HG02973 (cell line): Measurements from ENCODE around the gene GET4.
"Not testable (repeated sequence)": the region's sequence is repeated elsewhere in the genome, so short reads cannot be mapped to it uniquely, and the experiment has no call there.

Experiments used
- ATAC-seq: cut with Tn5 transposase; IDR thresholded peaks from one replicate; pipeline ENCODE4 v1.9.1; 2021; ENCODE audit warnings: moderate library complexity; ENCODE audit not compliant: unreplicated experiment

The GET4 gene

GRCh38 chr7:898460-898854 is 22.1 kb downstream of the GET4 start:
- no peak for ATAC-seq

DNA sequence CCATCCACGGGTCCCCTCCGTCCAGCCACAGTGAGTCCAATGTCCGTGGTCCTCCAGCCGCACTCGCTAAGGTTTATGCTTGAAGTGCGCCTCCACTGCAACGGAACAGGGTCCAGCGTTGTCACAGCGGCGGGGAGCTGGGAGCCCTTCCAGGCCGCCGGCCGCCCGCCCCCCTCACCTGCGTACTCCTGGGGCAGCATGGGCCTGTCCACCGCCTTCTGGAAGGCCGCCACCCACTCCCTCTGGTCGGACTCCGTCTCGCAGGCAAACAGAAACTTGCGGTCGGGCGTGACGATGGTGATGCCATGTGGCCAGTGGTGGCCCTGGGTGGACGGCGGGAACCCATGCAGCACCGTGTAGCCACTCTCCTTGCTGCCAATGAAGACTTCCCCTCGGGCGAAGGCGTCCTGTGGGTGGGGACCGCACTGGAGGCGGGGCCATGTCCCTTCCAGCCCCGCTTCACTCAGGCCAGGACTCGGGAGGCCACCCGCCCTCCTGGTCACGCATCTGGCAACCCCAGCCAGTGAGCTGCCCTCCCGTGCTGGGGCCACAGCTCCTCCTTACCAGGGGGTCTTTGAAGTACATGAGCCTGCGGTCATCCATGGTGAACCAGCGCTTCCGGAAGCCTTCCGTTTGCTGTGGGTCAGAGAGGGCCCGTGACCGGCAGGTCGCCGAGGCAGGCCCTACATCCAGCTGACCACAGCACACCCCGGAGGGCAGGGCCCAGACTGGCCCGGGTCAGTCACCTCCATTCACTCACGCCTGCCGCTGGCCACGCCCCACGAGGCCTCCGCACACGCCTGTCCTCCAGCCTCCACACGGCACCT is 22.7 kb downstream of the GET4 start:
- ATAC-seq = no peak

DNA sequence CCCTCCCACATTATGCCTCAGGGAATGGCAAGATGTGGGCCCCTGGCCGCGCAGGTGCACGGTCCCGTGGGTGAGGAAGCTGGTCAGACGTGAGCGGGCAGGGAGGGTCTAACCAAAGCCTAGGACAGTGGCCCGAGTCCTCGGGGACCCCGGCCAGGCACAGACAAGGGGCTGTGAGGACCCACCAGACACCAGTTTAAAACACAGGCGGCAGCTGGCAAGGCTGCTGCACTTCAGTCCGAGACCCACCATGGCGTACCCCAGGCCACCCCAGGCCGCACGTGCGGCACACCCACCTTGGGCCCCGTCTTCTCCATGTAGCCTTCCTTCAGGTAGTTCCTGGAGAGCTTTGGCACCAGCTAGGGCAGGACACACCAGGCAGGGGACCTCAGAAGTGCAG is 23.5 kb downstream of the GET4 start:
- ATAC-seq = no peak

- ATAC-seq = no peak
Observed at GRCh38 chr7:900331-901040, 24.1 kb downstream of the GET4 start.

GRCh38 chr7:901041-901387 is 24.7 kb downstream of the GET4 start:
- no peak for ATAC-seq

DNA sequence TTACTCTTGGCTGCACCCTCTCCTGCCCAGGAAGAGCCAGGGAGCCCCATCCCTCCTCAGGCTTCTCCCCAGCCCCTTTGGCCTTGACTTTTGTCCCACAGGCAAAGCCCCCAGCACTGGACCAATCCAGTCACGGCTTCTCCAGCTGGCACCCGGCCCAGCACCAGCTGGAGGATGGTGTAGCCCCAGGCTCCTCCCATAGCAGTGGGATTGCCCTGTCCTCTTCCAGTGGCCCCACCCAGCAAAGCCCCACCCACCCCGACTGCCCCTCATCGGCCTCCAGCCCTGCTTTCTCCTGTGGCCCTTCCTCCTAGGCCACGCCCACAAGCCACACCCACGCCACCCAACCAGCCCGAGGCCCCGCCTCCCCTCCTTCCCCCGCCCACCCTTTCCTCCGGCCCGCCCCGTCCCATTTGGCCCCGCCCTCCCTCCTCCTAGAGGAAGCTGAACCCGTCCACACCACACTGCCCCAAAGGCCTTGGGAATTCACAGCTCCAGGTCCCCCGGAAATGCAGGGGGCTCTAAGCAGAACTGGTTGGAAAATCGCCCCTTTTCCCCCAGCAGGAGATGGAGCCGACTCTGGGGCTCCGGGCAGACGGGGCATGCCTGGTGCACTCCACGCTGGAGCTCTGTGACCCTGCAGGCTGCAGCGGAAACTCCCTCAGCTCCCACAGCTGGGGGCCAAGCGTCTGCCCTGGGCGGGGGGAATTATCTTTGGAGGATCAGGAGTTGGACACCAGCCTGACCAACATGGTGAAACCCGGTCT is 25.2 kb downstream of the GET4 start:
- ATAC-seq = no peak

DNA sequence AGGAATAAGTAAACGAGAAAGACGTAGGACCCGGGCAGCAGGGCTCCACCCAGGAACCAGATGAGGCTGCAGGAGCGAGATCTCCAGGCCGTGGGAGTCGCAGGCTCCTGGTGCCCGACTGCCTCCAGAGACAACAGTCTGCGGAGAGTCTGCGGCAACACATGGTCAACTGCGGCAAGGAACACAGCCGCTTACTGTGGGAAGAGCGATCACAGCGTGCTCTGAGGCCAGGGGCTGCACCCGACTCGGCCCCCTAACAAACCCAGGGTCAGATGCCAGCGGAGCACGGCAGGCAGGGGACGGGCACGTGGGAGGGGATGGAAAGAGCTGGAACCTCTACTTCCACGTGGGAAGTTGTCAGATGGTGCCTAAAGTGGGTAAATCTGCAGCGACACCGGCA is 26.6 kb downstream of the GET4 start:
- no peak for ATAC-seq

- ATAC-seq = no peak
Observed at GRCh38 chr7:903921-904755, 27.8 kb downstream of the GET4 start.

GRCh38 chr7:904847-905246 is 28.5 kb downstream of the GET4 start:
- no peak for ATAC-seq

DNA sequence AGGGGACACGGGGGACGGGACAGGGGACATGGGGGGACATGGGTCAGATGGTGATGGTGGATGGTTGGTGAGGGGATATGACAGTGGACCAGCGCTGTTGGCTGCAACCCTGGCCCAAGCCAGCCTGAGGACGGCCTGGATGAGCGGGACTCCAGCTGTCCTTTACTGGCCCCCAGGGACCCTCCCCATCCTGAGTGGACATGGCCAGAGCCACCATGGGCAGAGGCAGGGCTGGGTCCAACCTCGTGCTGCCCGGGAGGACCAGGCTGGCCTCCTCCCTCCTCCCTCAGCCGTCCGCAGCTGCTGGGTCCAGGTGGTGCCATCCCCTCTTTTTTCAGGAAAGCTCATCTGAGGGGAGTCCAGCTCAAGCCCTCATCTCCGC is 30.4 kb downstream of the GET4 start:
- ATAC-seq = no peak

- no peak for ATAC-seq
Observed at GRCh38 chr7:907158-907980, 31.0 kb downstream of the GET4 start.

GRCh38 chr7:908159-908581 is 31.8 kb downstream of the GET4 start:
- ATAC-seq = no peak

DNA sequence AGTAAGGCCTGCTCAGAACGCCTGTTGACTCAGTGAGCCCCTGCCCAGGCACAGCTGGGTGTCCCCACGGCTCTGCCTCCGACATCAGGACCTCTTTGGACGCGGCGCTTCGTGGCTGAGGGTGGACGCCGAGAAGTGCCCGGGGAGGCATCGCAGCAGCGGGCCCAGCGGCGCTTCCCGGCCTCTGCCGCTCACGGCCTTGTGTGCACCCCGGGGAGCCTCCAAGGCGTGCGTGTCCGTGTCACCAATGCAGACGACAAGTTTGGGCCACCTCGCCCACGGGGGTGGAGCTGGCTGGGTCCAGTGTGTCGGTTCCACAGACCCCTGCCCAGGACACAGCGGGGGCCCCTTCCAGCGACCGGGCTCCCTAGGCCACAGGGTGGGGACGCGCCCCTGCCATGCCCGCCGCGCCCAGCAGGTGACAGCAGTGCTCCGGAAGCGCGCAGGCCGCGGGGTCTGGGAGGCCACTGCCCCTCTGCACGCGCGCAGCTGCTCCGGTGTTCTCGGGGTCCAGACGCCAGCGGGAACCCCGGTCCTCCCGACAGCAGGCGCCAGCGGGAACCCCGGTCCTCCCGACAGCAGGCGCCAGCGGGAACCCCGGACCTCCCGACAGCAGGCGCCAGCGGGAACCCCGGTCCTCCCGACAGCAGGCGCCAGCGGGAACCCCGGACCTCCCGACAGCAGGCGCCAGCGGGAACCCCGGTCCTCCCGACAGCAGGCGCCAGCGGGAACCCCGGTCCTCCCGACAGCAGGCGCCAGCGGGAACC is 32.4 kb downstream of the GET4 start:
- not testable (repeated sequence) for ATAC-seq

- ATAC-seq = no peak
Observed at GRCh38 chr7:909358-910329, 33.3 kb downstream of the GET4 start.

- no peak for ATAC-seq
Observed at GRCh38 chr7:910441-910861, 34.1 kb downstream of the GET4 start.

GRCh38 chr7:910931-911431 is 34.6 kb downstream of the GET4 start:
- ATAC-seq = no peak

DNA sequence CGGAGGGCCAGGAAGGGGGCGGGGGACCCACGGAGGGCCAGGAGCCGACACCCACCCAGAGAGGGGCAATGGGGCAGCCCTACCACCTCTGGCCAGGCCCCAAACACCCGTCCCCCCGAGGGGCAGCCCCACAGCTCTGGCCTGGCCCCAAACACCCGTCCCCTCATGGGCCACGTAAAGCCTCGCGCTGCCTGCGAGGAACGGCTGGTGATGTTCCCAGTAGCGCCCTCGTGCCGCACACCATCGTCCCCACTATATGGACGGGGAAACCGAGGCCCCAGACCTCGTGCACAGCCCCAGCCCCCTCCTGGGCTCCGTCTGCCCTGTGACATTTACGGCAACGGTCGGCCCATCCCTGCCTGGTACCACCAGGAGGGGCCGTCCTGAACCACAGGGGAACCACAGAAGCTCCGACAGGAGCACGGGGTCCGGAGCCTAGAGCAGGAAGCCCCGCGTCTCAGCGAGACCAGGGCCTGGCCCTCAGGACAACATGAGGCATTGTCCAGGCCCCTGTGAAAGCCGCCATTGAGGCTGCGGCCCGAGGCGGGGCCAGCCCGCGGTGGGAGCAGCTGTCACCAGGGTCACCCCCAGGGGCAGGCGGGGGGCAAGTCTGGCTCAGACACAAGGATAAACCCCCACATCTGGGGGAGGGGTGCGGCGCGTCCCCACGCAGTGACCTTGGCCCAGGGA is 35.6 kb downstream of the GET4 start:
- ATAC-seq = no peak
